GM12865 (cell line): ENCODE measurements around the gene TNS3.
"Not testable (repeated sequence)": the region's sequence is repeated elsewhere in the genome, so short reads cannot be mapped to it uniquely, and the experiment has no call there.

Experiments used
- DNase-seq: peaks from one replicate; pipeline ENCODE4 v3.0.0; 2010; ENCODE audit warnings: low read depth
- H3K4me3 ChIP-seq: 2 replicates; pipeline ENCODE4 v1.5.1; 2011; ENCODE audit warnings: mild to moderate bottlenecking, low read depth, low read length, control low read depth
- CTCF ChIP-seq: IDR thresholded peaks from 2 replicates; pipeline ENCODE4 v1.5.1; 2011; ENCODE audit warnings: low read length, control low read depth, low read depth, inconsistent platforms; ENCODE audit not compliant: insufficient read depth; ENCODE audit errors: missing control alignments

The TNS3 gene

GRCh38 chr7:47470567-47471357 is 111.1 kb downstream of the TNS3 start:
- TF ChIP-seq CTCF, result no peak
- DNase-seq, result no peak
- H3K4me3 ChIP-seq, result no peak overlapping the region

GRCh38 chr7:47469846-47470245 is 112.1 kb downstream of the TNS3 start:
- not testable (repeated sequence) for DNase-seq, H3K4me3 ChIP-seq

GRCh38 chr7:47466832-47467231 is 115.1 kb downstream of the TNS3 start:
- TF ChIP-seq CTCF, result no peak
- no peak for DNase-seq
- H3K4me3 ChIP-seq, result no peak overlapping the region

GRCh38 chr7:47465191-47465590 is 116.7 kb downstream of the TNS3 start:
- no peak for DNase-seq
- no peak overlapping the region for H3K4me3 ChIP-seq
- TF ChIP-seq CTCF, result no peak

GRCh38 chr7:47464266-47464665 is 117.6 kb downstream of the TNS3 start:
- no peak for TF ChIP-seq CTCF
- H3K4me3 ChIP-seq, result no peak overlapping the region

GRCh38 chr7:47461746-47462145 is 120.2 kb downstream of the TNS3 start:
- no peak for TF ChIP-seq CTCF
- no peak for DNase-seq
- H3K4me3 ChIP-seq, result no peak overlapping the region

More at GRCh38 chr7:47464266-47464665, 117.6 kb downstream of the TNS3 start:
- DNase-seq, result no peak

GRCh38 chr7:47461161-47461560 is 120.8 kb downstream of the TNS3 start:
- TF ChIP-seq CTCF, result no peak
- no peak for DNase-seq

More at GRCh38 chr7:47461161-47461560, 120.8 kb downstream of the TNS3 start:
- H3K4me3 ChIP-seq, result no peak overlapping the region
